ENCODE results near the gene CHCHD6. TPM values are rescaled to one million over a fixed set of nuclear protein-coding genes. Genes with fewer than 3 reads are reported as not detected.

Gene CHCHD6
- polyA plus RNA-seq, 2 donors, result 7.0 to 11.9 TPM

GRCh38 chr3:126661532-126662364, 42.3 kb upstream of the CHCHD6 start:
- Histone ChIP-seq H3K27me3 (ENCODE audit: control insufficient read depth in 1 of 2, insufficient read depth in 2 of 2, low read length in 2 of 2) (peaks cover 0 to 2% of the 10 kb centered on the region in 2 donors), H3K27ac (ENCODE audit: low read depth in 2 of 2, low read length in 1 of 2) (no peak overlapping the region), H3K4me1 (ENCODE audit: control insufficient read depth in 2 of 2, insufficient read depth in 2 of 2, low read length in 1 of 2) (no peaks in the 10 kb centered on the region), H3K4me3 (ENCODE audit: low read depth in 1 of 2, low read length in 2 of 2) (no peak overlapping the region), H3K36me3 (ENCODE audit: control insufficient read depth in 2 of 2, insufficient read depth in 2 of 2, low read length in 1 of 2) (no peaks in the 10 kb centered on the region), H3K9me3 (ENCODE audit: control insufficient read depth in 2 of 2, insufficient read depth in 1 of 2, low read depth in 1 of 2, low read length in 1 of 2) (no peaks in the 10 kb centered on the region)
- WGBS, 2 donors, result 72 to 81% methylated on average over 11 of the region's 11 CpGs

- Histone ChIP-seq H3K4me1 (ENCODE audit: control insufficient read depth in 2 of 2, insufficient read depth in 2 of 2, low read length in 1 of 2) (no peaks in the 10 kb centered on the region), H3K27me3 (ENCODE audit: control insufficient read depth in 1 of 2, insufficient read depth in 2 of 2, low read length in 2 of 2) (peaks cover 0 to 2% of the 10 kb centered on the region in 2 donors), H3K27ac (ENCODE audit: low read depth in 2 of 2, low read length in 1 of 2) (no peak overlapping the region), H3K4me3 (ENCODE audit: low read depth in 1 of 2, low read length in 2 of 2) (no peak overlapping the region), H3K9me3 (ENCODE audit: control insufficient read depth in 2 of 2, insufficient read depth in 1 of 2, low read depth in 1 of 2, low read length in 1 of 2) (no peaks in the 10 kb centered on the region), H3K36me3 (ENCODE audit: control insufficient read depth in 2 of 2, insufficient read depth in 2 of 2, low read length in 1 of 2) (no peaks in the 10 kb centered on the region)
- 79 to 81% methylated on average over 4 of the region's 4 CpGs for WGBS, 2 donors
These were observed 40.8 kb upstream of the CHCHD6 start for GRCh38 chr3:126663257-126663656.

GRCh38 chr3:126663750-126664149, 40.3 kb upstream of the CHCHD6 start:
- Histone ChIP-seq H3K36me3 (ENCODE audit: control insufficient read depth in 2 of 2, insufficient read depth in 2 of 2, low read length in 1 of 2) (no peaks in the 10 kb centered on the region), H3K9me3 (ENCODE audit: control insufficient read depth in 2 of 2, insufficient read depth in 1 of 2, low read depth in 1 of 2, low read length in 1 of 2) (no peaks in the 10 kb centered on the region), H3K27me3 (ENCODE audit: control insufficient read depth in 1 of 2, insufficient read depth in 2 of 2, low read length in 2 of 2) (peaks cover 0 to 2% of the 10 kb centered on the region in 2 donors), H3K4me1 (ENCODE audit: control insufficient read depth in 2 of 2, insufficient read depth in 2 of 2, low read length in 1 of 2) (no peaks in the 10 kb centered on the region), H3K27ac (ENCODE audit: low read depth in 2 of 2, low read length in 1 of 2) (no peak overlapping the region), H3K4me3 (ENCODE audit: low read depth in 1 of 2, low read length in 2 of 2) (no peak overlapping the region)
- 89 to 94% methylated on average over 8 of the region's 8 CpGs for WGBS, 2 donors

- Histone ChIP-seq H3K4me3 (ENCODE audit: low read depth in 1 of 2, low read length in 2 of 2) (no peak overlapping the region), H3K36me3 (ENCODE audit: control insufficient read depth in 2 of 2, insufficient read depth in 2 of 2, low read length in 1 of 2) (no peaks in the 10 kb centered on the region), H3K4me1 (ENCODE audit: control insufficient read depth in 2 of 2, insufficient read depth in 2 of 2, low read length in 1 of 2) (no peaks in the 10 kb centered on the region), H3K27me3 (ENCODE audit: control insufficient read depth in 1 of 2, insufficient read depth in 2 of 2, low read length in 2 of 2) (peaks cover 0 to 2% of the 10 kb centered on the region in 2 donors), H3K27ac (ENCODE audit: low read depth in 2 of 2, low read length in 1 of 2) (no peak overlapping the region), H3K9me3 (ENCODE audit: control insufficient read depth in 2 of 2, insufficient read depth in 1 of 2, low read depth in 1 of 2, low read length in 1 of 2) (no peaks in the 10 kb centered on the region)
- 44 to 49% methylated on average over 5 of the region's 5 CpGs for WGBS, 2 donors
These were observed 39.3 kb upstream of the CHCHD6 start for GRCh38 chr3:126664591-126665214.

GRCh38 chr3:126665221-126665936, 38.7 kb upstream of the CHCHD6 start:
- Histone ChIP-seq H3K27ac (ENCODE audit: low read depth in 2 of 2, low read length in 1 of 2) (no peak overlapping the region), H3K4me3 (ENCODE audit: low read depth in 1 of 2, low read length in 2 of 2) (no peak overlapping the region), H3K27me3 (ENCODE audit: control insufficient read depth in 1 of 2, insufficient read depth in 2 of 2, low read length in 2 of 2) (peaks cover 0 to 2% of the 10 kb centered on the region in 2 donors), H3K9me3 (ENCODE audit: control insufficient read depth in 2 of 2, insufficient read depth in 1 of 2, low read depth in 1 of 2, low read length in 1 of 2) (no peaks in the 10 kb centered on the region), H3K4me1 (ENCODE audit: control insufficient read depth in 2 of 2, insufficient read depth in 2 of 2, low read length in 1 of 2) (no peaks in the 10 kb centered on the region), H3K36me3 (ENCODE audit: control insufficient read depth in 2 of 2, insufficient read depth in 2 of 2, low read length in 1 of 2) (no peaks in the 10 kb centered on the region)
- 76 to 86% methylated on average over 6 of the region's 6 CpGs for WGBS, 2 donors

GRCh38 chr3:126665959-126666657, 37.9 kb upstream of the CHCHD6 start:
- no peaks in the 10 kb centered on the region for H3K9me3 ChIP-seq (ENCODE audit: control insufficient read depth in 2 of 2, insufficient read depth in 1 of 2, low read depth in 1 of 2, low read length in 1 of 2)
- no peaks in the 10 kb centered on the region for H3K4me1 ChIP-seq (ENCODE audit: control insufficient read depth in 2 of 2, insufficient read depth in 2 of 2, low read length in 1 of 2)
- H3K27me3 ChIP-seq (ENCODE audit: control insufficient read depth in 1 of 2, insufficient read depth in 2 of 2, low read length in 2 of 2), result peaks cover 0 to 2% of the 10 kb centered on the region in 2 donors
- H3K27ac ChIP-seq (ENCODE audit: low read depth in 2 of 2, low read length in 1 of 2), result no peak overlapping the region
- 81% methylated on average over 15 of the region's 15 CpGs for WGBS, 2 donors
- H3K4me3 ChIP-seq (ENCODE audit: low read depth in 1 of 2, low read length in 2 of 2), result no peak overlapping the region
- H3K36me3 ChIP-seq (ENCODE audit: control insufficient read depth in 2 of 2, insufficient read depth in 2 of 2, low read length in 1 of 2), result no peaks in the 10 kb centered on the region

- Histone ChIP-seq H3K9me3 (ENCODE audit: control insufficient read depth in 2 of 2, insufficient read depth in 1 of 2, low read depth in 1 of 2, low read length in 1 of 2) (no peaks in the 10 kb centered on the region), H3K27ac (ENCODE audit: low read depth in 2 of 2, low read length in 1 of 2) (no peak overlapping the region), H3K27me3 (ENCODE audit: control insufficient read depth in 1 of 2, insufficient read depth in 2 of 2, low read length in 2 of 2) (no peaks in the 10 kb centered on the region), H3K36me3 (ENCODE audit: control insufficient read depth in 2 of 2, insufficient read depth in 2 of 2, low read length in 1 of 2) (no peaks in the 10 kb centered on the region), H3K4me1 (ENCODE audit: control insufficient read depth in 2 of 2, insufficient read depth in 2 of 2, low read length in 1 of 2) (no peaks in the 10 kb centered on the region), H3K4me3 (ENCODE audit: low read depth in 1 of 2, low read length in 2 of 2) (no peak overlapping the region)
- WGBS, 2 donors, result 87 to 89% methylated on average over 15 of the region's 15 CpGs
These were observed 37.1 kb upstream of the CHCHD6 start for GRCh38 chr3:126666658-126667528.

- Histone ChIP-seq H3K4me3 (ENCODE audit: low read depth in 1 of 2, low read length in 2 of 2) (no peak overlapping the region), H3K9me3 (ENCODE audit: control insufficient read depth in 2 of 2, insufficient read depth in 1 of 2, low read depth in 1 of 2, low read length in 1 of 2) (no peaks in the 10 kb centered on the region), H3K27ac (ENCODE audit: low read depth in 2 of 2, low read length in 1 of 2) (no peak overlapping the region), H3K36me3 (ENCODE audit: control insufficient read depth in 2 of 2, insufficient read depth in 2 of 2, low read length in 1 of 2) (no peaks in the 10 kb centered on the region), H3K27me3 (ENCODE audit: control insufficient read depth in 1 of 2, insufficient read depth in 2 of 2, low read length in 2 of 2) (no peaks in the 10 kb centered on the region), H3K4me1 (ENCODE audit: control insufficient read depth in 2 of 2, insufficient read depth in 2 of 2, low read length in 1 of 2) (no peaks in the 10 kb centered on the region)
- 87 to 90% methylated on average over 15 of the region's 15 CpGs for WGBS, 2 donors
These were observed 36.2 kb upstream of the CHCHD6 start for GRCh38 chr3:126667631-126668449.
